ENCODE measurements around the gene RAP1GAP2. TPM values are rescaled to one million over a fixed set of nuclear protein-coding genes. Genes with fewer than 3 reads are reported as not detected.
A peak's percentile ranks its signal among the peaks of the same experiment; 100 is the strongest.
"Not testable (repeated sequence)": the region's sequence is repeated elsewhere in the genome, so short reads cannot be mapped to it uniquely, and the experiment has no call there.

Gene RAP1GAP2
- total RNA-seq, 1 experiment from 2014 or later, result 2.0 TPM

GRCh38 chr17:2980211-2980903 is 184.1 kb downstream of the RAP1GAP2 start:
- DNase-seq (ENCODE audit: low read depth, low spot score), result no peak
- in situ Hi-C loops (cut with HindIII; ENCODE audit: low pct_unique_long_range_greater_than_20kb, low sequenced_read_pairs), result no loop called here

- in situ Hi-C loops (cut with HindIII; ENCODE audit: low pct_unique_long_range_greater_than_20kb, low sequenced_read_pairs), result no loop called here
- DNase-seq (ENCODE audit: low read depth, low spot score), result no peak
These were observed 184.6 kb downstream of the RAP1GAP2 start for GRCh38 chr17:2980904-2981246.

- DNase-seq (ENCODE audit: low read depth, low spot score), result no peak
- in situ Hi-C loops (cut with HindIII; ENCODE audit: low pct_unique_long_range_greater_than_20kb, low sequenced_read_pairs), result no loop called here
These were observed 185.1 kb downstream of the RAP1GAP2 start for GRCh38 chr17:2981325-2981724.

GRCh38 chr17:2982854-2983253 is 186.6 kb downstream of the RAP1GAP2 start:
- peak; percentile 26 for DNase-seq (ENCODE audit: low read depth, low spot score)
- in situ Hi-C loops (cut with HindIII; ENCODE audit: low pct_unique_long_range_greater_than_20kb, low sequenced_read_pairs), result no loop called here

GRCh38 chr17:2983255-2983654 is 187.0 kb downstream of the RAP1GAP2 start:
- DNase-seq (ENCODE audit: low read depth, low spot score), result no peak
- in situ Hi-C loops (cut with HindIII; ENCODE audit: low pct_unique_long_range_greater_than_20kb, low sequenced_read_pairs), result no loop called here

GRCh38 chr17:2985318-2985717 is 189.1 kb downstream of the RAP1GAP2 start:
- DNase-seq (ENCODE audit: low read depth, low spot score), result no peak
- in situ Hi-C loops (cut with HindIII; ENCODE audit: low pct_unique_long_range_greater_than_20kb, low sequenced_read_pairs), result no loop called here

GRCh38 chr17:2986925-2987324 is 190.7 kb downstream of the RAP1GAP2 start:
- in situ Hi-C loops (cut with HindIII; ENCODE audit: low pct_unique_long_range_greater_than_20kb, low sequenced_read_pairs), result no loop called here
- DNase-seq (ENCODE audit: low read depth, low spot score), result no peak

- DNase-seq (ENCODE audit: low read depth, low spot score); in situ Hi-C loops (cut with HindIII; ENCODE audit: low pct_unique_long_range_greater_than_20kb, low sequenced_read_pairs): not testable (repeated sequence)
These were observed 193.2 kb downstream of the RAP1GAP2 start for GRCh38 chr17:2989396-2989795.

- no peak for DNase-seq (ENCODE audit: low read depth, low spot score)
- in situ Hi-C loops (cut with HindIII; ENCODE audit: low pct_unique_long_range_greater_than_20kb, low sequenced_read_pairs), result no loop called here
These were observed 193.6 kb downstream of the RAP1GAP2 start for GRCh38 chr17:2989855-2990254.

- no peak for DNase-seq (ENCODE audit: low read depth, low spot score)
- in situ Hi-C loops (cut with HindIII; ENCODE audit: low pct_unique_long_range_greater_than_20kb, low sequenced_read_pairs), result no loop called here
These were observed 194.2 kb downstream of the RAP1GAP2 start for GRCh38 chr17:2990396-2990795.

- DNase-seq (ENCODE audit: low read depth, low spot score); in situ Hi-C loops (cut with HindIII; ENCODE audit: low pct_unique_long_range_greater_than_20kb, low sequenced_read_pairs): not testable (repeated sequence)
These were observed 195.3 kb downstream of the RAP1GAP2 start for GRCh38 chr17:2991396-2992180.

- in situ Hi-C loops (cut with HindIII; ENCODE audit: low pct_unique_long_range_greater_than_20kb, low sequenced_read_pairs), result no loop called here
- no peak for DNase-seq (ENCODE audit: low read depth, low spot score)
These were observed 198.2 kb downstream of the RAP1GAP2 start for GRCh38 chr17:2994441-2994840.

- in situ Hi-C loops (cut with HindIII; ENCODE audit: low pct_unique_long_range_greater_than_20kb, low sequenced_read_pairs), result no loop called here
- no peak for DNase-seq (ENCODE audit: low read depth, low spot score)
These were observed 199.1 kb downstream of the RAP1GAP2 start for GRCh38 chr17:2995377-2995776.

- in situ Hi-C loops (cut with HindIII; ENCODE audit: low pct_unique_long_range_greater_than_20kb, low sequenced_read_pairs), result no loop called here
- no peak for DNase-seq (ENCODE audit: low read depth, low spot score)
These were observed 199.9 kb downstream of the RAP1GAP2 start for GRCh38 chr17:2995886-2996809.

- DNase-seq (ENCODE audit: low read depth, low spot score), result no peak
- in situ Hi-C loops (cut with HindIII; ENCODE audit: low pct_unique_long_range_greater_than_20kb, low sequenced_read_pairs), result no loop called here
These were observed 200.8 kb downstream of the RAP1GAP2 start for GRCh38 chr17:2996810-2997670.

- DNase-seq (ENCODE audit: low read depth, low spot score); in situ Hi-C loops (cut with HindIII; ENCODE audit: low pct_unique_long_range_greater_than_20kb, low sequenced_read_pairs): not testable (repeated sequence)
These were observed 202.2 kb downstream of the RAP1GAP2 start for GRCh38 chr17:2998469-2998901.

All from SK-MEL-5 (cell line).